CD4-positive, alpha-beta memory T cell (primary cell): ENCODE data around the gene TNFRSF25. TPM values are rescaled to one million over a fixed set of nuclear protein-coding genes. Genes with fewer than 3 reads are reported as not detected.

ENCODE experiments used
- CTCF ChIA-PET: fragments of 350-600 bp; sonication (Branson Sonifier 250); formaldehyde crosslinking; loops from one replicate; lab custom pipeline; 2021; ENCODE audit warnings: inconsistent platforms; ENCODE audit not compliant: partially characterized antibody; lab: Charles Lee
- POLR2A ChIA-PET: fragments of 350-600 bp; sonication (Branson Sonifier 250); formaldehyde crosslinking; loops from one replicate; lab custom pipeline; 2021; ENCODE audit not compliant: partially characterized antibody; lab: Charles Lee
- DNase-seq, 5 donors: peaks; one replicate each; pipeline versions ENCODE4 v3.0.0 to v3.0.0-alpha.2; 2020 to 2022; ENCODE audit warnings: mixed read lengths in 1 of 5
- H3K27ac ChIP-seq: one replicate; pipeline ENCODE4 v1.7.0; 2013; ENCODE audit warnings: low read depth, low read length
- H3K27me3 ChIP-seq: 2 replicates; pipeline ENCODE4 v1.7.0; 2013; ENCODE audit warnings: mild to moderate bottlenecking, low read length, moderate library complexity; ENCODE audit not compliant: insufficient read depth
- H3K36me3 ChIP-seq: 2 replicates; pipeline ENCODE4 v1.7.0; 2013; ENCODE audit warnings: mild to moderate bottlenecking, low read length, moderate library complexity; ENCODE audit not compliant: insufficient read depth
- H3K4me1 ChIP-seq: 2 replicates; pipeline ENCODE4 v1.7.0; 2013; ENCODE audit warnings: mild to moderate bottlenecking, low read length, moderate library complexity; ENCODE audit not compliant: insufficient read depth
- H3K4me3 ChIP-seq, 2 donors: one replicate each; pipeline ENCODE4 v1.7.0; 2013; ENCODE audit warnings: low read length in 2 of 2, mild to moderate bottlenecking in 1 of 2
- H3K9me3 ChIP-seq, 2 donors: one replicate each; pipeline ENCODE4 v1.7.0; 2013; ENCODE audit warnings: low read length in 2 of 2, control low read depth in 1 of 2; ENCODE audit not compliant: control insufficient read depth in 1 of 2
- H3K27ac Mint-ChIP-seq, 7 donors: one replicate each; pipeline ENCODE4 v1.8.0; 2020 to 2021; ENCODE audit warnings: mixed read lengths in 7 of 7, mild to moderate bottlenecking in 6 of 7, inconsistent platforms in 3 of 7, moderate library complexity in 3 of 7
- H3K27me3 Mint-ChIP-seq, 2 donors: one replicate each; pipeline ENCODE4 v1.8.0; 2020 to 2021; ENCODE audit warnings: mixed read lengths in 2 of 2
- H3K36me3 Mint-ChIP-seq, 2 donors: one replicate each; pipeline ENCODE4 v1.8.0; 2020 to 2021; ENCODE audit warnings: mixed read lengths in 2 of 2, inconsistent platforms in 1 of 2, mild to moderate bottlenecking in 1 of 2
- H3K4me1 Mint-ChIP-seq, 4 donors: one replicate each; pipeline ENCODE4 v1.8.0; 2020 to 2021; ENCODE audit warnings: mixed read lengths in 4 of 4, mild to moderate bottlenecking in 1 of 4
- H3K4me3 Mint-ChIP-seq, 8 donors: one replicate each; pipeline ENCODE4 v1.8.0; 2020 to 2021; ENCODE audit warnings: mixed read lengths in 8 of 8, mild to moderate bottlenecking in 7 of 8, moderate library complexity in 6 of 8, inconsistent platforms in 3 of 8
- H3K9me3 Mint-ChIP-seq, 8 donors: one replicate each; pipeline ENCODE4 v1.8.0; 2020 to 2021; ENCODE audit warnings: mixed read lengths in 8 of 8, mild to moderate bottlenecking in 5 of 8, inconsistent platforms in 3 of 8, moderate library complexity in 1 of 8
- intact Hi-C: fragments of 100-400 bp; cut with micrococcal nuclease; formaldehyde crosslinking; loops from one replicate; pipeline ENCODE4 v1.15.1; 2023
- polyA plus RNA-seq, 2 donors: library from polyadenylated mRNA; unstranded; fragments of 300-500 nt; fragmentation: Illumina TruSeq; gene quantifications; one replicate each; pipeline ENCODE4 v1.2.3, GENCODE V29; 2021
- total RNA-seq, 2 experiments: library from RNA; stranded (reverse); gene quantifications; one replicate each; pipeline ENCODE4 v1.2.3, GENCODE V29; 2021

Gene TNFRSF25
- total and polyA plus RNA-seq, 4 experiments from 2014 or later: 28.9 to 415 (median 227) TPM

DNA sequence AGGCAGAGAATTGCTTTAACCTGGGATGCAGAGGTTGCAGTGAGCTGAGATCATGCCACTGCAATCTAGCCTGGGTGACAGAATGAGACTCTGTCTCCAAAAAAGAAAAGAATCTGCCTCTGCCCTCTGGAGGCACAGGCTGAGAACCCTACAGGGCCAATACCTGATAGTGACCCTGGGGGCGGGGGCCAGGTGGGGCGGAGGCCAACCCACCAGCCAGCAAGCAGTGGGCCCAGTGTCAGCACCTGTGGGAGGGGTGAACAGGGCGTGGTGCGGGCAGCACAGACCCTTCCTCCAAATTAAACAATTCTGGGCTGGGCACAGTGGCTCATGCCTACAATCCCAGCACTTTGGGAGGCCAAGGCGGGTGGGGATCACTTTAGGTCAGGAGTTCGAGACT is 44.5 kb upstream of the TNFRSF25 start:
- Histone ChIP-seq H3K36me3 (no peaks in the 10 kb centered on the region), H3K27ac (no peak overlapping the region), H3K27me3 (no peaks in the 10 kb centered on the region), H3K4me1 (no peaks in the 10 kb centered on the region), H3K9me3 (no peaks in the 10 kb centered on the region), H3K4me3 (no peak overlapping the region)
- no peaks in the 10 kb centered on the region for H3K4me1 Mint-ChIP-seq
- ChIA-PET POLR2A (no interaction called here), CTCF (no interaction called here)
- H3K9me3 Mint-ChIP-seq: no peaks in the 10 kb centered on the region
- H3K36me3 Mint-ChIP-seq: no peaks in the 10 kb centered on the region
- peak overlapping the region in 1 of 7 donors; percentile 25 for H3K27ac Mint-ChIP-seq
- H3K4me3 Mint-ChIP-seq: no peak overlapping the region
- H3K27me3 Mint-ChIP-seq: peaks cover 0 to 5% of the 10 kb centered on the region in 2 donors
- no peak for DNase-seq
- intact Hi-C loops: no loop called here

DNA sequence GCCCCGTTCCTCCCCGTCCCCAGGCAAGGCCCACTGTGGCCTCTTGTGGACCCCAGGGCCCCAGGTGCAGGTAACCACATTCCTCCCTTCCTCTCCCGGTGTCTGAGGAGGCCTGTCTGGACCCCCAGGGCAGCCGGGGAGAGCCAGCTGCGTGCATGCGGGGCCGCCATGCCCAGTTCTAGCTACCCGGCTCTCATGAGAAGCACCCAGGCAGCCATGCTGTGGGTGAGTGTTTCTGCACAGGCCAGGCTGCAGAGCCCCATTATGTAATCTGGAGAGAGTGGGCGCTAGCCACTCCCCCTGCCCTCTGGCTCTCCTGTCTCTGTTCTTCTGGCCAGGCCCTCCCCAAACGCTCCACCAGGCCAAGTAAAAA is 43.9 kb upstream of the TNFRSF25 start:
- Histone ChIP-seq H3K4me3 (no peak overlapping the region), H3K9me3 (no peaks in the 10 kb centered on the region), H3K36me3 (no peaks in the 10 kb centered on the region), H3K27me3 (no peaks in the 10 kb centered on the region), H3K4me1 (no peaks in the 10 kb centered on the region), H3K27ac (no peak overlapping the region)
- Mint-ChIP-seq H3K9me3 (no peaks in the 10 kb centered on the region), H3K4me3 (no peak overlapping the region), H3K4me1 (no peaks in the 10 kb centered on the region), H3K36me3 (no peaks in the 10 kb centered on the region), H3K27ac (no peak overlapping the region), H3K27me3 (peaks cover 0 to 5% of the 10 kb centered on the region in 2 donors)
- DNase-seq: no peak
- intact Hi-C loops: no loop called here
- POLR2A ChIA-PET: no interaction called here
- CTCF ChIA-PET: no interaction called here

DNA sequence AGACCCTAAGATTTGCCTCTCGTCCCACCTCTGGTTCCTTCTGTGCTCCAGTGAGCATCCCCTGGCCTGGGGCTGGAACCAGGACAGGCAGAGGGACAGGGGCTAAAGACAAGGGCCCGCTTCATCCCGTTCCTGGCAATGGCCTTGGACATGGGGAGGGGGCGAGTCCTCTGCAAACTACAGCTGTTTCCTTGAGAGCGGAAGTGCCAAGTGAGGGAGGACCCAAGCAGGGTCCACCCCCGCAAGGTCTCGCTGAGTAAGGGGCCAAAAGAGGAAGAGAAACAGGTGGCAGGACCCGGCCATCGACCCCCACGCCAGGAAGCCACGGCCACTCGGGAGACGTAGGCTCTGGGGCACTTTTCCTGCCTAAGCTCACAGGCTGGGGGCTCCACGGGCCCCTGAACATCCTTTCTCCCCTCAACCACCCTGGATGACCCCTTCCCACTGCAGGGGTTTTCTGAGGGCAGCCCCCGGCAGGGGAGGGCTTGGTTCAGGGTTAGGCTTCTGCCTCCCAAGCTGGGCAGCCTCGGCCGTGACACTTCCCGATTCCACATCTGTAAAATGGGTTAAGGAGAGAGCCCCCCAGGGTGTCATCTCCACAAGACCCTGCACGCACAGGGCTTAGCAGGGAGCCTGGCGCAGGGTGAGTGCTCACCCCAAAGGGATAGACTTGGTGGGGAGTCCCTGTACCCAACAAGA is 43.4 kb upstream of the TNFRSF25 start:
- H3K9me3 Mint-ChIP-seq: no peaks in the 10 kb centered on the region
- Histone ChIP-seq H3K36me3 (no peaks in the 10 kb centered on the region), H3K9me3 (no peaks in the 10 kb centered on the region), H3K27me3 (no peaks in the 10 kb centered on the region), H3K4me3 (no peak overlapping the region), H3K4me1 (no peaks in the 10 kb centered on the region), H3K27ac (no peak overlapping the region)
- no peaks in the 10 kb centered on the region for H3K4me1 Mint-ChIP-seq
- no peak overlapping the region for H3K27ac Mint-ChIP-seq
- DNase-seq: no peak
- no peaks in the 10 kb centered on the region for H3K36me3 Mint-ChIP-seq
- intact Hi-C loops: no loop called here
- H3K4me3 Mint-ChIP-seq: no peak overlapping the region
- peaks cover 0 to 5% of the 10 kb centered on the region in 2 donors for H3K27me3 Mint-ChIP-seq
- ChIA-PET POLR2A (no interaction called here), CTCF (no interaction called here)

DNA sequence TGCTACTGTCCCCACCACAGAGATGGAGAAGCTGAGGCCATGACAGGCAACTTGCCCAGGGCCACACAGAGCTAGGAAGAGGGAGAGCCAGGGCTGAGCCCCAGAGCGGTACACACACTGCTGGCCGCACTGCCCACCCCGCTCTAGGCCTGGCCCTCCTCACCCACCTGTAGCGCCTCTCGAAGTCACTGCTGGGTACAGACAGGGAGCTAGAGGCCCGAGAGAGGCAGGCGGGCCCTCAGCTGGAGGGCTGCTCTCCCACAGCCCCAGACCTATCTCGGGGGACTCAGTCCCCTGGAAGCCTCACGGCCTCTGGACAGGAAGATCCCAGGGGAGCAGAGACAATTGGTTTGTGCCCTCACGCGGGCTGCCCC is 42.8 kb upstream of the TNFRSF25 start:
- Mint-ChIP-seq H3K9me3 (no peaks in the 10 kb centered on the region), H3K36me3 (no peaks in the 10 kb centered on the region), H3K27ac (peak overlapping the region in 1 of 7 donors; percentile 72), H3K4me3 (no peak overlapping the region), H3K4me1 (no peaks in the 10 kb centered on the region), H3K27me3 (peaks cover 0 to 5% of the 10 kb centered on the region in 2 donors)
- no peak overlapping the region for H3K4me3 ChIP-seq
- no peaks in the 10 kb centered on the region for H3K36me3 ChIP-seq
- H3K4me1 ChIP-seq: no peaks in the 10 kb centered on the region
- ChIA-PET POLR2A (no interaction called here), CTCF (no interaction called here)
- H3K27ac ChIP-seq: no peak overlapping the region
- intact Hi-C loops: no loop called here
- no peaks in the 10 kb centered on the region for H3K9me3 ChIP-seq
- no peaks in the 10 kb centered on the region for H3K27me3 ChIP-seq
- no peak for DNase-seq

DNA sequence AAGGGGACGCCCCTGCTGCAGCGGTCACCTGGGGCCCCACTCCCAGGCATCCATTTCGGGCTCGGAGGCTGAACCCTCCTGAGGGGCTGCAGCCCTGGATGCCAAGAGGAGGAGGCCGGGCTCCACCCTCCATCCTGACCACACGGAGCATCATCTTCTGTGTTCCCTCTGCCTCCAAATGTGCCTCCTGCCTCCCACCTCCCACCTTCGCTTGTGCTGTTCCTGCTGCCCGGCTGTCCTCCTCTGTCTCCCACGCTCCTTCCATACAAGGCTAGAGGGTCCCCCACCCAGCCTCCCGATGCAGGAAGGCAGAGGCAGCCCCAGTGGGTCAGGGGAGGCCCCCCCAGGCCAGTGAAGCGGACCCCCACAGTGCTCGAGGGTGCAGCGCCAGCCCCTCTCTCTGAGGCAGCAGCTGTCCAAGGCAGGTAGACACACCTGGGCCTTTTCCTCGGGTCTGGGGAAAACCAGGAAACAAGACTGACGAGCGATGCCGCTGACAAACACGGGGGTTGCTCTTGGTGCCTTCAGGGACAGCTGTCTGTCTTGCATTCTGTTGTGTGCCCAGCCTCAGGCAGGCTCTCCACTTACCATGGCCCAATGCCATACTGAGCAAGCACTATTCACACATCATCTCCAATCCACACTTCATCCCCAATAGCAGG is 42.3 kb upstream of the TNFRSF25 start:
- intact Hi-C loops: no loop called here
- H3K9me3 Mint-ChIP-seq: no peaks in the 10 kb centered on the region
- H3K27ac ChIP-seq: no peak overlapping the region
- H3K27ac Mint-ChIP-seq: peak overlapping the region in 1 of 7 donors; percentile 72
- CTCF ChIA-PET: no interaction called here
- H3K4me3 ChIP-seq: no peak overlapping the region
- H3K4me3 Mint-ChIP-seq: no peak overlapping the region
- no peaks in the 10 kb centered on the region for H3K9me3 ChIP-seq
- H3K4me1 ChIP-seq: no peaks in the 10 kb centered on the region
- H3K36me3 ChIP-seq: no peaks in the 10 kb centered on the region
- no peaks in the 10 kb centered on the region for H3K27me3 ChIP-seq
- DNase-seq: no peak
- H3K27me3 Mint-ChIP-seq: peaks cover 0 to 5% of the 10 kb centered on the region in 2 donors
- no peaks in the 10 kb centered on the region for H3K4me1 Mint-ChIP-seq
- H3K36me3 Mint-ChIP-seq: no peaks in the 10 kb centered on the region
- POLR2A ChIA-PET: interaction anchor here (1.1 kb wide), 1 partner anchor 17 kb away, joined by 4 read pairs; the partner anchor contains the start of gene PLEKHG5

DNA sequence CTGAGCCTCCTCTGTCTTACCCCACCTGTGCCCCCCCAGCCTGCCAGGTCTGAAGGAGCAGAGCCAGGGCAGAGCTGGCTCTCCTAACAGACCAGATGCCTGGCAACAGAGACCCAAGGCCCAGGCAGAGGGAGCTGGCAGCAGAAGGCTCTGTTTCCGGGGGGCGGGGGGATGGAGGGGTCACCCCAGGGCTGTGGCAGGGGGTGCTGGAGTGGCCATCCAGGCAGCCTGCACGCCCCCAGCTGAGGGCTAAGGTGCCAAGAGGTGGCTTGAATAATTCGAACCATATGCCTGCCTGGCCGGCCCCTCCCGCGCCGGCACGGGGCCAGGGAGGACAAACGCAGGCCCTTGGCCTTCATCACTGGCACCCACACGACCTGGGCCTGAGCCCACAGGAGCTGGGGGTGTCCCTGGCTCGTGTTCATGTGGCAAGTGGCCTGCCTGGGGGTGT is 41.5 kb upstream of the TNFRSF25 start:
- H3K4me3 Mint-ChIP-seq: no peak overlapping the region
- no peaks in the 10 kb centered on the region for H3K9me3 ChIP-seq
- intact Hi-C loops: no loop called here
- no peaks in the 10 kb centered on the region for H3K27me3 ChIP-seq
- H3K9me3 Mint-ChIP-seq: no peaks in the 10 kb centered on the region
- peaks cover 0 to 5% of the 10 kb centered on the region in 2 donors for H3K27me3 Mint-ChIP-seq
- CTCF ChIA-PET: interaction anchor here (1.3 kb wide), 1 partner anchor 17 kb away, joined by 3 read pairs; no protein-coding TSS in a partner anchor
- POLR2A ChIA-PET: interaction anchor here (1.1 kb wide), 1 partner anchor 16 kb away, joined by 4 read pairs; the partner anchor contains the start of gene PLEKHG5
- no peaks in the 10 kb centered on the region for H3K4me1 ChIP-seq
- H3K36me3 Mint-ChIP-seq: no peaks in the 10 kb centered on the region
- H3K27ac Mint-ChIP-seq: no peak overlapping the region
- H3K4me1 Mint-ChIP-seq: no peaks in the 10 kb centered on the region
- no peak overlapping the region for H3K4me3 ChIP-seq
- no peaks in the 10 kb centered on the region for H3K36me3 ChIP-seq
- no peak for DNase-seq
- no peak overlapping the region for H3K27ac ChIP-seq

DNA sequence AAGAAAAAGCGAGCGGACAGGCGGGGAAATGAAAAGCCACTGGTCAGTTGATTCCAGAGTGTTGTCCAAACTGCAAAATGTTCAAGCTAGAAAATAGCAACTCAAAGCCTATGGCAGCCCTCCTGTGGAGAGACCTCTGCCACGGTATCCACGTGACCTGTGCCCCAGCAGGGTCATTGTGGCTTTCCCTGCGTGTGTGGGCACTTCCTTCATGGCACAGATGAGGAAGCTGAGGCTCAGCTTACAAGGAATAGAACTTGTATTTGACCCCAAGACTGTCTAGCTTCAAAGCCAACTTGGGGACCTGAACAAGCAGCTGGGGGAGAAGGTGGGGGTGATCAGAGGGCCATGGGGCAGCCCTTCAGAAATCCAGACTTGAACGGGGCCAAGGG is 41.1 kb upstream of the TNFRSF25 start:
- ChIA-PET CTCF (interaction anchor here (1.3 kb wide), 1 partner anchor 17 kb away, joined by 3 read pairs; no protein-coding TSS in a partner anchor), POLR2A (interaction anchor here (1.1 kb wide), 1 partner anchor 16 kb away, joined by 4 read pairs; the partner anchor contains the start of gene PLEKHG5)
- no peak overlapping the region for H3K4me3 ChIP-seq
- Mint-ChIP-seq H3K27ac (no peak overlapping the region), H3K4me1 (no peaks in the 10 kb centered on the region), H3K4me3 (no peak overlapping the region), H3K36me3 (no peaks in the 10 kb centered on the region), H3K27me3 (peaks cover 0 to 5% of the 10 kb centered on the region in 2 donors), H3K9me3 (no peaks in the 10 kb centered on the region)
- DNase-seq: no peak
- no peak overlapping the region for H3K27ac ChIP-seq
- intact Hi-C loops: no loop called here
- no peaks in the 10 kb centered on the region for H3K27me3 ChIP-seq
- no peaks in the 10 kb centered on the region for H3K4me1 ChIP-seq
- H3K9me3 ChIP-seq: no peaks in the 10 kb centered on the region
- no peaks in the 10 kb centered on the region for H3K36me3 ChIP-seq
